HG03520 (cell line): ENCODE results near the gene EXOC3L2.
"Not testable (repeated sequence)": the region's sequence is repeated elsewhere in the genome, so short reads cannot be mapped to it uniquely, and the experiment has no call there.

Source experiments
- ATAC-seq: cut with Tn5 transposase; IDR thresholded peaks from one replicate; pipeline ENCODE4 v1.9.1; 2021; ENCODE audit warnings: mild to moderate bottlenecking, moderate library complexity; ENCODE audit not compliant: unreplicated experiment

The EXOC3L2 gene

DNA sequence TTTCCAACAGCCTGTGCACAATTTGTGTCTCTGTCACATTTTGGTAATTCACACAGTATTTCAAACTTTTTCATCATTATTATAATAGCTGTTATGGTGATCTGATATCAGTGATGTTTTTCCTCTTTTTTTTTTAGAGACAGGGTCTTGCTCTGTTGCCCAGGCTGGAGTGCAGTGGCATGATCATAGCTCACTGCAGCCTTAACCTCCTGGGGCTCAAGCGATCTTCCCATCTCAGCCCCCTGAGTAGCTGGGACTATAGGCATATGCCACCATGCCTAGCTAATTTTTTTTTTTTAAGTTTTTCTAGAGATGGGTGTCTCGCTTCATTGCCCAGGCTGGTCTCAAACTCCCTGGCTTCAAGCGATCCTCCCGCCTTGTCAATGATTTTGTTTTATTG lies 11.6 kb upstream of the EXOC3L2 start:
- no peak for ATAC-seq

DNA sequence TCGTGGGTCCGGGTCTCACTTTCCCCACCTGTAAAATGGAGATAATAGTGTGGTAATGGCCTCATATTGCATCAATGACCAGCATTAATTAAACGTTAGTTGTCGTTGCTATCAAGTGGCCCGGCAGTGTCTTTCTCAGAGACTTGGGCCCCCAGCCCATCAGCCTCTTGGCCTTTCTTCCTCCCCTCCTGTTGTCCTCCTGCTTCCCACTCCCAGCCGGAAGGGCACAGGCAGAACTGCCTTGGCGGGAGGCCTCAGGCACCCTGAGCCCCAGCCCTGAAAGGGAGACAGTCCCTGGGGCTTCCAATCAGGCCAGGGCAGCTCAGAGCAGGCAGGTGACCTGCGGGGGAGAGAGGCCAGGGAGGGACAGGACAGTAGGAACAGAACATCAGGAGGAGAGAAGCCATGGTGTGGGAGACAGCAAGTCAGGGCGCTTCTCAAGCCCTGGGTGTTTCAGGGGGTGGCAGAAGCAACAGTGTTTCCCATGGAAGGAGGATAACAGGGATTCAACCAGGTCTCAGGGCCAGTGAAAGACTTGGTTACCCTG lies 10.5 kb upstream of the EXOC3L2 start:
- no peak for ATAC-seq

GRCh38 chr19:45254044-45254531 lies 8.9 kb upstream of the EXOC3L2 start:
- no peak for ATAC-seq

DNA sequence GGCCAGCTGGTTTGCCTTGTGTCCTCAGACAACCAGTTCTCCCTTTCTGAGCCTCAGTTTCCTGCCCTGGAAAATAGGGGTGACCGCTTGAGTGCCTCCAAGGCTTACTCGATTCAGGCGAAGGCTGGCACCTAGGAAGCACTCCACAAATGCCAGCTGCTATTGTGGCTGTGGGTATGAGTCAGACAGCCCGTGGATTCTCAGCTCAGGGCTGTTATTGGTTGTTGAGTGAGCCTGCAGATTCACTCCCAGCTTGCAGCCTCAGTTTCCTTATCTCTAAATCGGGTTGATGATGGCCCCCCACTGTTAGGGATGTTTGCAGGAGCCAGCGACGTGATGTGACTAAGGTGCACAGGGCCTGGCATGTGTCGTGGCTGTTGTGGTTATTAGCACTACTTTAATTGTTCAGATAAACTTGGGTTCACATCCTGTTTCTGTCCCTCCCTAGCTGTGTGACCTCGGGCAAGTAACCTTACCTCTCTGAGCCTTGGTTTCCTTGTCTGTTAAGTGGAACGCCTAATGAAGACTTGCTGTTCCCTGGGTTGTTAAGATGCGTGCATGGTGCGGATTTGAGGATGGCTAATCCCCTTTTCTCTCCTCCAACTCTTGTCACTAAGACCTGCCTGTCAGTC lies 8.3 kb upstream of the EXOC3L2 start:
- no peak for ATAC-seq

GRCh38 chr19:45251452-45252354 lies 6.5 kb upstream of the EXOC3L2 start:
- no peak for ATAC-seq

DNA sequence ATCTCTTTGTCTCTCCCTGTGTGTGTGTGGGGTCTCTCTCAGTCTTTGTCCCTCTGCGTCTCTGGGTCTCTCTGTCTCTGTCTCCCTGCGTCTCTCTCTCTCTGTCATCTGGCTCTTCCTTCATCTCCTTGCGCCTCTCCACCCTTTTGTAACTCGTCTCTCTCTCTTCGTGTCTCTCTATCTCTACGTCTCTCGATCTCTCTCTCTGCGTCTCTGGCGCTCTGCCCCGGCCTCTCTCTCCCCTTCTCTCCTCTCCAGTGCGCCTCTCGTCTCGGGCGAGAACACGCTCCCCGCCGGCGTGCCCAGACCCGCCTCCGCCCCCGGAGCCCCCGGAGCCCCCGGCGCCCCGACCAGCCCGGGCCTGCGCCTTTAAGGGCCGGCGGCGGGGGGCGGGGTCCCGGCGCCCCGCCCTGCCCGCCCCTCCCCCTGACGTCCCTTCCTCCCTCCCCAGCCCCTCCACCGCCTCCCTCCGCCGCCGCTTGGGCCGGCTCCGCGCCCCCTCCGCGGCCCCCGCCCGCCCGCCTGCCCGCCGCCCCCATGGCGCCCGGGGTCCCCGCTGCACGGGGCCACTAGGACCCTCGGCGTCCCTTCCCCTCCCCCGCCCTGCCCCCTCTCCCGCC lies 5.7 kb upstream of the EXOC3L2 start, which contains the start of gene MARK4:
Gene MARK4 (plus strand): TSS at position 440 of the 620 bp plus-strand sequence. CDS start 318 bp downstream, outside the sequence.
- no peak for ATAC-seq

GRCh38 chr19:45250216-45250831 lies 5.1 kb upstream of the EXOC3L2 start:
- ATAC-seq = no peak

DNA sequence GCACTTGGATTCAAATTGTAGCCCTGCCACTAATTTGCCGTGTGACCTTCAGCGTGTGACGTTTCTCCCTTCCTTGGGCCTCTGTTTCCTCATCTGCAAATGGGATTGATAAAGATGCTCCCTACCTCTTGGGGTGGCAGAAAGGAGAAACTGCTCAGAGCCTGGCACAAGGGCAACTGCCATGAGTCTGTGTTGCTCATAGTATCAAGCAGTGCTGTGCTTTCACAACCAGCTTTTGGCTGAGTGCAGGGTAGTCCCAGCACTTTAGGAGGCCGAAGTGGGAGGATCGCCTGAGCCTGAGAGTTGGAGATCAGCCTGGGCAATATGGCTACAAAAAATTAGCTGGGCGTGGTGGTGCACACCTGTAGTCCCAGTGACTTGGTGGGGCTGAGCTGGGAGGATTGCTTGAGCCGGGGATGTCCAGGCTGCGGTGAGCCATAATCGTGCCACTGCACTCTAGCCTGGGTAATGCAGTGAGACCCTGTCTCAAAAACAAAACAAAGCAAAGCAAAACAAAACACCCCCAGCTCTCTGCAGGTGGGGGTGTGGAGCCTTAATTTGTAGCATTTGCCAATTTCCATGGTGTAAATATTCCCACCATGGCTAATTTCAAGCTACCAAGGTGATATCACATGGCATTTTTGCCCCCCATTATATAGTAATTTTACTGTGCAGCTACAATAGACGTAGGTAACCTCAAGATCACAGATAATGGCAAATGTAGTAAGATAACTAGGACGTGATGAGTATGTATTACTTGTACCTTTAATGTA lies 4.2 kb upstream of the EXOC3L2 start:
- no peak for ATAC-seq

DNA sequence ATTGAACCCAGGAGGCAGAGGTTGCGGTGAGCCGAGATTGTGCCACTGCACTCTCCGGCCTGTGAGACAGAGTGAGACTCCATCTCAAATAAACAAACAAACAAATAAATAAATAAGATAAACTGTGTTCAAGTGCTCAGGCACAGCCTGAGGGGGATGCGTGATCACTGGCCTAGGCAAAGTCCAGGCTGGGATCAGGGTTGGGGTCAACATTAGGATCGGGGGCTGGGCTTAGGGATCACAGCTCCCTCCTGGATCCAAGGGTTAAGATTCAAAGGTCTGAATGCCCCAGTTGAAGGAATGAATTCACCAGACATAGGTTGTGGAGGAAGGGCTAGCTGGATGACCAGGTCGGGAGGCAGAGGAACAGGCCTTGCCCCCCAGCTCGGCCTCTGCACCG lies 1.9 kb upstream of the EXOC3L2 start:
- no peak for ATAC-seq

- no peak for ATAC-seq
Observed at GRCh38 chr19:45245826-45246225, 619 bp upstream of the EXOC3L2 start.

DNA sequence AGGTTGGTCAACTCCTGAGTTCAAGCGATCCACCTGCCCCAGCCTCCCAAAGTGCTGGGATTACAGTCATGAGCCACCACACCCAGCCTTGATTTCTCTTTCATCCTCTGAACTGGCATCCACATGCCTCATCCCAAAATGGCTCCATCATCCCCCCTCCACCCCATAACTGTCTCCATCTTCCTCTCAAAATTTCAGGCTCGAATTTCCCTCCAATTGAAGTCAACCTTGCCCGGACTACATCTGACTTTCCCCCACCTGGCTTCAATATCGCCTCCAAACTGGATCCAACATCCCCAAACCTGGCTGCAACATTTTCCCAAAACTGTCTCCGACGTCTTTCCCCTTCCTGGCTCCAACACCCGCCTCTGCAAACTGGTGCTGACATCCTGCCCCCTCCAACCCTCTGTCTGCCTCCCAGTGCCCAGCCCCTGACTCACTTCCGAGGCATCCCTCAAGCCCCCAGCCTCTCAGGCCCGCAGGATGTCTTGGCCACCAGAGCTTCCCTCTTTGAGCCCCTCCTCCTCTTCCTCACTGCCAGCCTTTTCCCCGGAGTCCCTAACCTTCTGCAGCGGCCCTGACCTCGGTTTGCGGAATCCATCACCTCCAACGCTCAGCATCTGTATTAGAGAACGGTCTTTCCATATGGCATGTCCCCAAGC lies 943 bp downstream of the EXOC3L2 start:
- no peak for ATAC-seq

DNA sequence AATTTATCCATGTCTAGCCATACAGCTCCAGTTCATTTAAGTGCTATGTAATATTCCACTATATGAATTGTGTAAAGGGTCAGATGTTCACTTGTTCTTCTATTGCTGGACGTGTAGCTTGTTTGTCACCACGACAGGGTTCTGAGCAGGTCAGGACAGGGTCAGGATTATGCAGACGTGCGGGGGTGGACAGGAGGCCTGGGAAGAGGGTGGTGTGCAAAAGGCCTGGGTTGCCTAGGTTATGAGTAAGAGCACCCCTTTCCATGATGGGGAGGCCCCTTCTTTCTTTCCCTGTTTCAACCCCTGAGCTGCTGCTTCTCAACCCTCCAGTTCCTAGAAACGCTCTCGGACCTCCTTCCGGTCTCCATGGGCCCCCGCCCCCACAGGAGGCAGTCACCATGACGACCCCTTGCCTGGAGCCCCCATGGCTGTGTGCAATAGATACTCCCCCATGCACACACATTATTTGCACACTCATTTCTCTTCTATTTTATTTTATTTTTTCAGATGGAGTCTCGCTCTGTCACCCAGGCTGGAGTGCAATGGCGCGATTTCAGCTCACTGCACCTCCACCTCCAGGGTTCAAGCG lies 2.0 kb downstream of the EXOC3L2 start:
- ATAC-seq = no peak

GRCh38 chr19:45238556-45238955 lies 6.7 kb downstream of the EXOC3L2 start:
- no peak for ATAC-seq

GRCh38 chr19:45235485-45235884 lies 9.7 kb downstream of the EXOC3L2 start:
- no peak for ATAC-seq

DNA sequence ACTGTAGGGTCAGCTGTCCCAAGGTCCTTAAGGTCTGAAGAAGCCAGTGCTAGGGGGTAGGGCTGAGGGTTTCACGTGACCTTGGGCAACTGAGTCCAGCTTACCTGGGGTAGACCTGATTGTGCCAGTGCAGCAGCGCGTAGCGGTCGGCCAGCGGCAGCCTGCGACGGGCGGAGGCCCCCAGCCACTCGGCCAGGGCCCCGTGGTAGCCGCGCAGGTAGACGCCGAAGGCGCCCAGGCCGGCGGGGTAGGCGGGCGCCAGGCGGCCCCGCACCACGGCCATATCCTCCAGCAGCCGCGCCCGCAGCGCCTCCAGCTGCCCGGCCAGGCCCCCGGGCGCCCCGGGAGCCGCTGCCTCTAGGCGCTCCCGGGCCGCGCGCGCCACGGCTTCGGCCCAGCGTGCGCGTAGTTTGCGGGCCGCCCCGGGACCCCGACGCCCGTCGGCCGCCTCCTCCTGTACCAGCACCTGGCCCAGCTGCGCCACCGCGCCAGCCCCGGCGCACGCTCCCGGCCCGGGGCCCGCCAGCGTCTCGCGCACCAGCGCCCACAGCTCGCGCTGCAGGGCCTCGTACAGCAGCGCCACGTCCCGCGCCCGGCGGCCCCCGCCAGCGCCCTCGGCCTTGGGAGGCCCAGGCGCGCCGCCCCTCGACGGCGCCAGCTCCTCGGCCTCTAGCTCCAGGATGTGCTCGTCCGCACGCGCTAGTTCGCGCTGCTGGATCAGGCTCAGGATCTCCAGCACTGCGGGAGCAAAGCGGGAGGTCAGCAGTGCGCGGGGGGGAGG lies 10.9 kb downstream of the EXOC3L2 start:
- no peak for ATAC-seq

DNA sequence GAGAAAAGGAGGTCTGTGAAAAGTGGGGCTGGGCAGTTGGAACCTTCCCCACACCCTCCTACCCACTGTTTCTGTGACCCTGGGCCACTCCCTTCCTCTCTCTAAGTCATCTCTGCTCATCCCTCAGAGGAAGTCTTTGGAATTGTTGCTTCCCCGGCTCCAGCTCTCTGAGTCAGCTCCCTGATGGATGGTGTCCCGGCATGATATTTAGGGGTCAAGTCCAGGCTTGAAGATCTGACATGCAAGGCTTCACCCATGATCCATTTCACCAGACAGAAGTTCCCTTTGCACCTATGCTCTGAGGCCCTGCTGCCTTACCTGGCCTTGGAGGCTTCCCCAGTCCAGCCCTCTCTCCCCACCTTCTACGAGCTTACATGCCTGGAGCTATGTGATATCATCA lies 13.3 kb downstream of the EXOC3L2 start:
- ATAC-seq = no peak

- not testable (repeated sequence) for ATAC-seq
Observed at GRCh38 chr19:45229056-45229455, 16.2 kb downstream of the EXOC3L2 start.

GRCh38 chr19:45224645-45225044 lies 20.6 kb downstream of the EXOC3L2 start:
- no peak for ATAC-seq
